ENCODE data around the gene CCNQ. TPM values are rescaled to one million over a fixed set of nuclear protein-coding genes. Genes with fewer than 3 reads are reported as not detected.

CCNQ gene
- total RNA-seq, 2 donors from 2014 or later = 48.0 to 65.0 TPM

- DNase-seq (ENCODE audit: low spot score) = no peak
- H3K27me3 ChIP-seq = no peaks in the 10 kb centered on the region
- H3K4me1 ChIP-seq = no peaks in the 10 kb centered on the region
- H3K36me3 ChIP-seq = no peaks in the 10 kb centered on the region
- H3K9me3 ChIP-seq = no peaks in the 10 kb centered on the region
- no peak for TF ChIP-seq CTCF (IDR thresholded peaks at IDR 0.05)
- no peak overlapping the region for H3K4me3 ChIP-seq
- no peak overlapping the region for H3K27ac ChIP-seq
Measured at GRCh38 chrX:153620576-153620975, 21.6 kb upstream of the CCNQ start.

- Histone ChIP-seq H3K27ac (no peak overlapping the region), H3K4me3 (no peak overlapping the region), H3K36me3 (no peaks in the 10 kb centered on the region), H3K4me1 (peaks cover 0 to 8% of the 10 kb centered on the region in 2 donors), H3K9me3 (peaks cover 0 to 7% of the 10 kb centered on the region in 2 donors), H3K27me3 (no peaks in the 10 kb centered on the region)
- no peak for DNase-seq (ENCODE audit: low spot score)
- TF ChIP-seq CTCF (IDR thresholded peaks at IDR 0.05) = no peak
Measured at GRCh38 chrX:153614818-153615217, 15.9 kb upstream of the CCNQ start.

- H3K9me3 ChIP-seq = peaks cover 0 to 7% of the 10 kb centered on the region in 2 donors
- TF ChIP-seq CTCF (IDR thresholded peaks at IDR 0.05) = no peak
- H3K4me1 ChIP-seq = peaks cover 0 to 10% of the 10 kb centered on the region in 2 donors
- H3K27me3 ChIP-seq = no peaks in the 10 kb centered on the region
- no peaks in the 10 kb centered on the region for H3K36me3 ChIP-seq
- DNase-seq (ENCODE audit: low spot score) = no peak
- H3K27ac ChIP-seq = no peak overlapping the region
- H3K4me3 ChIP-seq = no peak overlapping the region
Measured at GRCh38 chrX:153612413-153612812, 13.5 kb upstream of the CCNQ start.

GRCh38 chrX:153611298-153612095 is 12.6 kb upstream of the CCNQ start:
- TF ChIP-seq CTCF (IDR thresholded peaks at IDR 0.05) = no peak
- Histone ChIP-seq H3K27ac (no peak overlapping the region), H3K36me3 (no peaks in the 10 kb centered on the region), H3K4me3 (no peak overlapping the region), H3K9me3 (peaks cover 0 to 7% of the 10 kb centered on the region in 2 donors), H3K4me1 (peaks cover 0 to 10% of the 10 kb centered on the region in 2 donors), H3K27me3 (no peaks in the 10 kb centered on the region)
- DNase-seq (ENCODE audit: low spot score) = no peak

GRCh38 chrX:153610836-153611213 is 11.9 kb upstream of the CCNQ start:
- H3K4me1 ChIP-seq = peaks cover 0 to 10% of the 10 kb centered on the region in 2 donors
- H3K9me3 ChIP-seq = peaks cover 0 to 7% of the 10 kb centered on the region in 2 donors
- DNase-seq (ENCODE audit: low spot score) = no peak
- no peak for TF ChIP-seq CTCF (IDR thresholded peaks at IDR 0.05)
- H3K27me3 ChIP-seq = no peaks in the 10 kb centered on the region
- no peak overlapping the region for H3K27ac ChIP-seq
- no peak overlapping the region for H3K4me3 ChIP-seq
- H3K36me3 ChIP-seq = no peaks in the 10 kb centered on the region

All from right atrium auricular region (tissue), 2 donors.